GM12892 (cell line): ENCODE measurements around the gene SMYD3.

ENCODE experiments used
- POLR2AphosphoS5 ChIP-seq: IDR thresholded peaks from 2 replicates; pipeline ENCODE4 v1.6.1; 2011; ENCODE audit warnings: low read depth, low read length, control low read depth
- TAF1 ChIP-seq: IDR thresholded peaks from 2 replicates; pipeline ENCODE4 v1.6.1; 2011; ENCODE audit warnings: low read depth, mild to moderate bottlenecking, control low read depth, low read length, borderline replicate concordance

DNA sequence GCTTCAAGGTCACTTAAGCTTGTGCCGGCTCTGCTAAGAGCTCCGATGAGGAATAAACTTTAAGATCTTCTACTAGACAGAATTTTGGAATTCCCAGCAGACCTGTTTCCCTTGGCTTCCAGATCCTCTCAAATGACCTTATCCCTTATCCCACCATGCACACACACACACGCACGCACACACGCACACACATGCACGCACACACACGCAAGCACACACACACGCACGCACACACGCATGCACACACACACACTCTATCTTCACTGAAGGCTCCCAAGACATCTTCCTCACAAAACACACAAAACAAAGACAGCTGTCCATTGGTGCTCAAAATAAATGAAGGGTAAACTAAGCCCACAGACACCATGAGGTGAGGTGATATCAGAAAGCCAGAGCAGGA is 692.4 kb downstream of the SMYD3 start:
- TF ChIP-seq TAF1 (no peak), POLR2AphosphoS5 (no peak)
